Activated naive CD8-positive, alpha-beta T cell treated with anti-CD3 and anti-CD28 coated beads, Interleukin-2, amount 10 ng/mL, durations not matched to agents 7 days and 5 days (primary cell): Measurements from ENCODE around the gene NEDD4L. TPM values are rescaled to one million over a fixed set of nuclear protein-coding genes. Genes with fewer than 3 reads are reported as not detected.

ENCODE experiments used
- ATAC-seq: fragments of 150-1000 bp; cut with Tn5 transposase; one replicate; pipeline ENCODE4 v1.10.0; 2021; ENCODE audit warnings: low read depth, moderate library complexity
- POLR2A ChIA-PET: fragments of 350-600 bp; sonication (Branson Sonifier 250); formaldehyde crosslinking; loops from one replicate; lab custom pipeline; 2021; ENCODE audit warnings: antibody characterized with exemption; lab: Charles Lee
- DNase-seq: peaks from one replicate; pipeline ENCODE4 v3.0.0; 2021
- H3K27ac Mint-ChIP-seq: one replicate; pipeline ENCODE4 v1.8.0; 2022; ENCODE audit warnings: mild to moderate bottlenecking, mixed read lengths
- H3K27me3 Mint-ChIP-seq: one replicate; pipeline ENCODE4 v1.8.0; 2022; ENCODE audit warnings: mild to moderate bottlenecking, moderate library complexity, mixed read lengths
- H3K36me3 Mint-ChIP-seq: one replicate; pipeline ENCODE4 v1.8.0; 2021; ENCODE audit warnings: mild to moderate bottlenecking, mixed read lengths
- H3K4me1 Mint-ChIP-seq: one replicate; pipeline ENCODE4 v1.8.0; 2021; ENCODE audit warnings: mixed read lengths
- H3K4me3 Mint-ChIP-seq: one replicate; pipeline ENCODE4 v1.8.0; 2022; ENCODE audit warnings: mild to moderate bottlenecking, moderate library complexity, mixed read lengths
- H3K9me3 Mint-ChIP-seq: one replicate; pipeline ENCODE4 v1.8.0; 2021; ENCODE audit warnings: mixed read lengths
- total RNA-seq, 2 experiments: library from RNA; stranded (reverse); gene quantifications; one replicate each; pipeline ENCODE4 v1.2.3, GENCODE V29; 2021

Gene NEDD4L
- total RNA-seq, 2 experiments from 2014 or later, result 4.4 to 7.4 TPM

DNA sequence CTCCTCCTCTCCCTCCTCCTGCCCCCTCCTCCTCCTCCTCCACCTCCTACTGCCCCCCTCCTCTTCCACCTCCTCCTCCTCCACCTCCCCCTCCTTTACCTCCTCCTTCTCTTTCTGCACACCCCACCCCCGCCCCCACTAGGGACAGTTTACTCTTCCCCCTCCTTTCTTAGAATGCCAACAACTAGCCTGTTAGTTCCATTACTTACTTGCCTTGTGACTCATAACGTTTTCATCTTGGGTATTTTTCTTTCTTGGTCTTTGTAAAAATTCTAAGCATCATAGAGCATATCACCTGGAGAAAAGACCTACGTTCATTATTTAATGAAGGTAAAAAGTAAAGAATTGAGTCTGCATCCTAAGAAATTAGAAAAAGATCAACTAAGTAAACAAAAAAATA, 165.3 kb downstream of the NEDD4L start:
- Mint-ChIP-seq H3K27ac (no peak overlapping the region), H3K27me3 (peaks cover 14% of the 10 kb centered on the region), H3K36me3 (no peaks in the 10 kb centered on the region), H3K9me3 (peaks cover 3% of the 10 kb centered on the region), H3K4me1 (peaks cover 10% of the 10 kb centered on the region), H3K4me3 (no peak overlapping the region)
- DNase-seq (no peak), ATAC-seq (no peak)
- POLR2A ChIA-PET, result no interaction called here

DNA sequence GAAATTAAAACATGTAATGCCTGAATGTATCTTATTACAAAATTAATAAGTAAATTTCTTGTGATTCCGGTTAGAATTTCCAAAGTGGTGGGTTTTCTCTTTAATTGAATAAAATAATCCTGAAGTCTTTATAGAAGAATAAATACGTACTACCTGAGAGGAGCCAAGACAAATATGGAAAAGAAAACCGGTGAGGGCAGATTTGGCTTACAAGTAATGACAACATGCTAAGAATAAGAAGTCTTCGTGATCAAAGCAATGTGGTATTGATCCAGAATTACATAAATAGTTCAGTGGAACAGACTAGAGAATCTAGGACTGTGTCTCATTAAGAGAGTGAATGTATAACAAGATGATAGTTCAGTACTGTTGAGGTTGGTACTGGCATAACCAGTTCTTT, 167.5 kb downstream of the NEDD4L start:
- POLR2A ChIA-PET, result no interaction called here
- ATAC-seq (no peak), DNase-seq (no peak)
- Mint-ChIP-seq H3K9me3 (peaks cover 3% of the 10 kb centered on the region), H3K36me3 (no peaks in the 10 kb centered on the region), H3K4me1 (peaks cover 10% of the 10 kb centered on the region), H3K27ac (no peak overlapping the region), H3K4me3 (no peak overlapping the region), H3K27me3 (peaks cover 19% of the 10 kb centered on the region)

DNA sequence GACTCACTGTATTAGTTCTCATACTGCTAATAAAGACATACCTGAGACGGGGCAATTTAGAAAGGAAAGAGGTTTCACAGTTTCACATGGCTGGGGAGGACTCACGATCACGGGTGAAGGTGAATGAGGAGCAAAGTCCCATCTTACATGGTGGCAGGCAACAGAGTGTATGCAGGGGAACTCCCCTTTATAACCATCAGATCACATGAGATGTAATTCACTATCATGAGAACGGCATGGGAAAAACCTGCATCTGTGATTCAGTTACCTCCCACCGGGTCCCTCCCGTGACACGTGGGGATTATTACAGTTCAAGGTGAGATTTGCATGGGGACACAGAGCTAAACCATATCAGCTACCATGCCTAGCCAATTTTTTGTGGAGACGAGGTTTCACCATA, 168.2 kb downstream of the NEDD4L start:
- POLR2A ChIA-PET, result no interaction called here
- Mint-ChIP-seq H3K27me3 (peaks cover 23% of the 10 kb centered on the region), H3K4me3 (no peak overlapping the region), H3K9me3 (peaks cover 3% of the 10 kb centered on the region), H3K27ac (no peak overlapping the region), H3K4me1 (peaks cover 10% of the 10 kb centered on the region), H3K36me3 (no peaks in the 10 kb centered on the region)
- DNase-seq, result no peak
- ATAC-seq, result no peak

DNA sequence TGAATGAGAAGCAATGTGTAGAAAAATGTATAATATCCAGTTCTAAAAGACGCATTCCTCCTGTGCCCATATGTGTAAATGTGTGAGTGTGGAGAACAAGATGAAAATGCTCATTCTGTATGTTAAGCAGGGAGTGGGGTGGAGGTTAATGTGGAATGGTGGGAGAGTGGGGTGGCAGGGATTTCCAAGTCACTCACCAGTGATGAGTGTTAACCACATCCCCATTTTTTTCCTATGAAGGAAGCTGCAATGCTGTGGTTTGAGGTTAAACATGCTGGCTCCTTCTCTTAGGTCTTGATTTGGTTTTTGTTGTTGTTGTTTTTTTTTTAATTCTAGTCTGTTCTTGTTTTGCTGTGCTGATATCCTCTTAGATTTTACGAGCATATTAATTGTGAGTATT, 169.4 kb downstream of the NEDD4L start:
- H3K36me3 Mint-ChIP-seq, result no peaks in the 10 kb centered on the region
- H3K9me3 Mint-ChIP-seq, result peaks cover 3% of the 10 kb centered on the region
- peaks cover 10% of the 10 kb centered on the region for H3K4me1 Mint-ChIP-seq
- POLR2A ChIA-PET, result no interaction called here
- ATAC-seq (no peak), DNase-seq (no peak)
- H3K27me3 Mint-ChIP-seq, result peaks cover 23% of the 10 kb centered on the region
- no peak overlapping the region for H3K4me3 Mint-ChIP-seq
- no peak overlapping the region for H3K27ac Mint-ChIP-seq

DNA sequence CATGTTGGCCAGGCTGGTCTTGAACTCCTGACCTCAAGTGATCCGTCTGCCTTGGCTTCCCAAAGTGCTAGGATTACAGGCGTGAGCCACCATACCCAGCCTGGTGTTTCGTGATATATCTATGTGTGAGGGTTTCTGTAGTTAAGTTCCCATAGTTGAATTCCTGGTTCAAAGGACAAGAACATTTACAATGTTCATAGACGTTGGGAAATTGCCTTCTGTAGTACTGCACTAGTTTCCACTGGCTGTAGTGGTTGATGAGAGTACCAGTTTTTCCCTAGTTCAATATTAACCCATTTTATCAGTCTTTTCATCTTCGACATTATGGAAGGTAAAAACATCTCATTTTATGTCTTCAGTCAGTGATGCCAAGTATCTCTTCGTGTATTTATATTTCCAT, 171.0 kb downstream of the NEDD4L start:
- Mint-ChIP-seq H3K4me3 (no peak overlapping the region), H3K27ac (no peak overlapping the region), H3K4me1 (peaks cover 10% of the 10 kb centered on the region), H3K27me3 (peaks cover 21% of the 10 kb centered on the region), H3K36me3 (no peaks in the 10 kb centered on the region), H3K9me3 (peaks cover 2% of the 10 kb centered on the region)
- no peak for DNase-seq
- no peak for ATAC-seq
- POLR2A ChIA-PET, result no interaction called here

DNA sequence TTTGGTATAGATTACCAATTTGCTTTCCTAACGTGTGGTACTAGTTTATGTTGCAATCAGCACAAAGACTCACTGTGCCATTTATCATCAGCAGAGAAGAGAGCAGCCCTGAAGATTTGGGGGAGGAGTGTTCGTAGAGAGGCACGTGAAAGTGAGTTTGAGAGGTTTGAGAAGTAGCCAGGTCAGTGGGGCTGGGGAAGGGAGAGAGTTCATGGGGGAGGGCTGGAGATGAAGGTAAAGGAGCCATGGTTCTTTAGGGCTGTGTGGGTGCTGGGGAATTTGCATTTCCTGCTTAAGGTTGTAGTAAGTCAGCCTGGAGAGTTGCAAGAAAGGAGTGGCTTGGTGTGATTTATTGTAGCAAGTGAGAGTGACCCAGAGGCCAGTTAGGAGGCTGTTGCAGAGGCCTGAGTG, 172.1 kb downstream of the NEDD4L start:
- H3K4me1 Mint-ChIP-seq, result peaks cover 10% of the 10 kb centered on the region
- DNase-seq, result no peak
- no peak for ATAC-seq
- H3K27ac Mint-ChIP-seq, result no peak overlapping the region
- no peaks in the 10 kb centered on the region for H3K36me3 Mint-ChIP-seq
- H3K4me3 Mint-ChIP-seq, result no peak overlapping the region
- H3K27me3 Mint-ChIP-seq, result peaks cover 17% of the 10 kb centered on the region
- POLR2A ChIA-PET, result no interaction called here
- H3K9me3 Mint-ChIP-seq, result no peaks in the 10 kb centered on the region

DNA sequence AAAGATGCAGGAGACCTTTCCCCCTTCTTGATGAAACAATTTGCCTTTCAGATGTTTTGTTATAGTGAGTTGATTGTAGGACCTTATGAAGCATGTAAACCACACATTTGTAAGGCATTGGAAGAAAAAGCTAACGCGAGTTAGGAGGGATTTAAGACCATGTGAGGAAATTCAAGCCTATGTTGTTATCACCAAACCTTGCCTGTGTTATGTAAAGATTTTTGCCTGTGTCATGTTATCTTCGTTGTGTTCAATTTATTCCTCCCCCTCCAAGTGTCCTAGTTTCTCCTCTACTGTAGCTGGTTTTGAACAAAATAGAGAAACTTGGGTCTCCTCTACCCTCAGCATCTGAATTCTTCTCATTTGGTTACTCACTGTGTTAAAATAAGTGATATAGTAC, 173.0 kb downstream of the NEDD4L start:
- DNase-seq, result no peak
- H3K27ac Mint-ChIP-seq, result no peak overlapping the region
- no peaks in the 10 kb centered on the region for H3K36me3 Mint-ChIP-seq
- ATAC-seq, result no peak
- H3K27me3 Mint-ChIP-seq, result peaks cover 12% of the 10 kb centered on the region
- POLR2A ChIA-PET, result no interaction called here
- H3K4me1 Mint-ChIP-seq, result peaks cover 10% of the 10 kb centered on the region
- H3K9me3 Mint-ChIP-seq, result no peaks in the 10 kb centered on the region
- no peak overlapping the region for H3K4me3 Mint-ChIP-seq

DNA sequence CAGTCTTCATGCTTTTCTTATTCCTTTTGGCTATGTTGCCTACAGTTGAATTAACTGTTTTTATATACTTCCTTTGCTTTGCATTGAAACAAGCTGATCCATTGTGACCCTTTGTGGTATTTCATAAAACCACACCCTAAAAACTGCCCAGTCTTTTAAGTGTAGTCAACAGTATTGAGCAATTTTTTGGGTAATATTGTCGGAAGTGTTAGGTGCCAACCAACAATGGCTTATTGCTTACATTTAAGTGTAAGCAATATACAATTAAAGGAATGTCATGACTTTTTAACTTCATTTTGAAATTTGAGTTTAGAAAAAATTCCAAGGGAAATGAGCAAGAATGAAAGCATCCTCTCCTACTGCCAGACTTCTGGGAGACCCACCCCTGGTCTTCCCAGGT, 174.1 kb downstream of the NEDD4L start:
- Mint-ChIP-seq H3K27me3 (peaks cover 12% of the 10 kb centered on the region), H3K4me1 (peaks cover 10% of the 10 kb centered on the region), H3K4me3 (no peak overlapping the region), H3K36me3 (no peaks in the 10 kb centered on the region), H3K27ac (no peak overlapping the region), H3K9me3 (no peaks in the 10 kb centered on the region)
- ATAC-seq (no peak), DNase-seq (no peak)
- POLR2A ChIA-PET, result no interaction called here

DNA sequence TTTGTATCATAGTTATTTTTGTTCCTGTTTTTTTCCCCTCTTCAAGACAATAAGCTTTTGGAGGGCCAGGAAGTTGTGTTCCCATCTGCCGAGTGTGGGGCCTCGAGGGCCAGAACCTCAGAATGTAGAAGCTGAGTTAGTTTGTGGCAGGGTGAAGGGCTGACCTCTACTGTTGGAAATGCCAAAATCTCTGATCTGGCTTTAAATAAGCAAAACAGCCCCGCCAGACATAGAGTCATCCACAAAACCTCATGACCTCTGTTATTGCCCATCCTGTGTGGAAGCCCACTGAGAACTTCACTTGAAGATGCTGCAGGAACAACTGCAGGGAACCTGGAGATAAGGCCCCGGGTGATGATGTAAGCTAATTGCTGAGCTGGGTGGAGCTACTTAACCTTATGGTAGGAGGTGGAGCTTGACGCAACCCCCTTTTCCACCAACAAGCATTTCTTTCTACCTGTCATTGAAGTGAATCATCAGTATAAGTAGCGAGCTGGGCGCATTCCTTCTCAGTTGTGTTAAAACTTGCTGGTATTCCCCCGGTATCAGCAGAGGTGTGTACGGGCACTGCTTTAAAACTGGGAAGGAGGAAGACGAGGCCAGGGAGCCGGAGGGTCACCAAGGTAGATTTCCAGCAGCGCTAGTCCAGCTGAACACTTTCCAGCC, 177.2 kb downstream of the NEDD4L start:
- Mint-ChIP-seq H3K27me3 (peaks cover 7% of the 10 kb centered on the region), H3K27ac (no peak overlapping the region), H3K9me3 (no peaks in the 10 kb centered on the region), H3K36me3 (no peaks in the 10 kb centered on the region), H3K4me3 (no peak overlapping the region), H3K4me1 (peaks cover 1% of the 10 kb centered on the region)
- no peak for DNase-seq
- no peak for ATAC-seq
- POLR2A ChIA-PET, result no interaction called here

DNA sequence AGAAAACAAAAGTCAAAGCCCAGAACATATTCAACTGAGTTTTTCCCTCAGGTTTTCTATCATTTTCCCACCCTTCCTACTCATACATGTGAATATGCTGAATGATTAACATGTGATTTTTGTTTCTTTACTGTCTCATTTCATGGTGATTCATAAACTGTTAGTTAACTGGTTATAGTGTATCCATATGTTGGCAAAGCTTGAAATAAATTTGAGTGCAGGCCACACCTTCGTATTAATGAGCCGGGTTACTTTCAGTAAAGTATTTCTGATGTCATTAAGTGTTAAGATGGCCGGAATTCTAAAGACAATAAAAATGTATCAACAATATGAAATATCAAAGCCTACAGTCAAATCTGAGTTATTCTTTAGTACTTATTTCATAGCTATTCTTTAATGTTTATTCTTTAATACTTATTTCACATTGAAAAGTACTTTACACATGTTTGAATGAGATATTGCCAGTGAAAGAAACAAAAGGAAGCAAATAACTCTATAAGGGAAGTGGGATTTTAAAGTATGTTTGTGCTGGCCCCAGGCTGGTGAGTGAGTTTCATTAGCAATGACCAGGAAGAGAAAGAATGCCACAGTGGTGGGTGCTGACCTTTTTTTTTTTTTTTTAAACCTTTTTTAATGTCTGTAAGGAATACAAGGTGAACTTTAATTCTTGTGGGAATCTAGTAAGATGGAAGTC, 178.6 kb downstream of the NEDD4L start:
- H3K4me3 Mint-ChIP-seq, result no peak overlapping the region
- no peaks in the 10 kb centered on the region for H3K36me3 Mint-ChIP-seq
- POLR2A ChIA-PET, result no interaction called here
- ATAC-seq (no peak), DNase-seq (no peak)
- no peak overlapping the region for H3K27ac Mint-ChIP-seq
- no peaks in the 10 kb centered on the region for H3K9me3 Mint-ChIP-seq
- H3K4me1 Mint-ChIP-seq, result no peaks in the 10 kb centered on the region
- H3K27me3 Mint-ChIP-seq, result no peaks in the 10 kb centered on the region

DNA sequence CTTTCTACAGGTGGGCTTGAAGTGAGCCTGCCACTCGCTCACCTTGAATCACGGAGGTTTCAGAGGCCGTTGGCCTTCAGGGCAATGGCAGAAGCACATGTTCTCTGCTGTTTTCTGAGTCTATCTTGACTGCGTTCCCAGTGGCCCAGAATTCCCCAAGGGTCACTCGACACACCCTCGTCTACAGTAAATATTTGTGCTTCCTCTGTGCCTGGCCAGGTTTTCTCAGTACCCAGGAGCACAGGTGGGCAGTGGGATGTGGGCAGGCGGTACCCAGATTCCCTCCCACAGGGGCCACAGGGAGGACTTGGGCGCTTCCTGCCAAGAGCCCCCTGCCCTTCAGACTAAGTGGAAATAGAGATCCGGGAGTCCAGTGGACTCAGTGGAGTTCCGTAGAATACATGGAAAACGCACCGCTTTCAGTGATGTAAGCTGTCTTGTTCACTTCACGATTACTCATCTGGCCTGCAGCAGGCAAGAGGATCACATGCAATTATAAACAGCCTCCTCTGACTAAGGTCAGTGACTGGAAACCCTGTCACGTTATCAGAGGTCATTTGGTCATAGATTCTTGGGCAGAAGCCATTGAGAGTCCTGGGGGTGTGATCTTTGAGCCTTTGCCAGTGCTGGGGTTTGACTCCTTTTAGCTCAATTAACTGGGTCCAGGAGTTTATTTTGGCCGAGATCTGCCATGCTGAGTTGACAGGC, 179.8 kb downstream of the NEDD4L start:
- Mint-ChIP-seq H3K27ac (no peak overlapping the region), H3K36me3 (no peaks in the 10 kb centered on the region), H3K4me1 (no peaks in the 10 kb centered on the region), H3K9me3 (no peaks in the 10 kb centered on the region), H3K27me3 (no peaks in the 10 kb centered on the region), H3K4me3 (no peak overlapping the region)
- POLR2A ChIA-PET, result no interaction called here
- ATAC-seq, result no peak
- DNase-seq, result no peak

DNA sequence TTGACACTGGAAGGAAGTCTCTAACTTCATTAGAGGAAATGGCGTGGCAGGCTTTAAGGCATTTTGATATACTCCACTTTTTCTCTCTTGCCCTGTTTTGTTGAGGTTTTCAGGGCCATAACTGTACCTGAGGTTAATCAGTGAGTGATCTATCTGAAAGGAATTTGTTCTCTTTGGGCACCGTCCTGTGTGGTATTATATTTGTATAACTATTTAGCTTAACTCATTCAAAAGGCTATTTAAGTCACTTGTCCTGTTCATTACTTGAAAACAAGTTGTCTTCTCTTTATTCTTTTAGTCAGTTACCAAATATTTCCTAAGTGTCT, 180.4 kb downstream of the NEDD4L start:
- Mint-ChIP-seq H3K27me3 (no peaks in the 10 kb centered on the region), H3K9me3 (no peaks in the 10 kb centered on the region), H3K4me3 (no peak overlapping the region), H3K36me3 (no peaks in the 10 kb centered on the region), H3K4me1 (no peaks in the 10 kb centered on the region), H3K27ac (no peak overlapping the region)
- DNase-seq (no peak), ATAC-seq (no peak)
- POLR2A ChIA-PET, result no interaction called here

DNA sequence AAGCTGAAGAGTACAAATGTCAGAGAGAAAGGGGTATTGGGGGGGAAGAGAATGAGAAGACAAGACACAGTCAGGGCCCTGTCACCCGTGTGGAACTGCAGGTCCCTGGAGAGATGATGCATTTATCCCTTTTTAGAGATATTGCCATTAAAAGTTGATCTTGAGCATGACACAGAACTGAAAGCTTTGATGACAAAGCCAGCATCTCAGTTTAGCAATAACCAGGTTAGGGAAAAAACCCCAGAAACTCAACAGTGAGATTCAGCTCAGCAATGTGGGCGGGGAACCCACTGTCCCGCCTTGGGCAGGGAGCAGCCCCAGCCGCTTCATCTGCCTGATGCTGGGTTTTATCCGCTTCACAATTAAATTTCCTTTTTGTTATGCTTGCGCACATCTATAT, 181.1 kb downstream of the NEDD4L start:
- Mint-ChIP-seq H3K27ac (no peak overlapping the region), H3K4me1 (no peaks in the 10 kb centered on the region), H3K36me3 (no peaks in the 10 kb centered on the region), H3K27me3 (no peaks in the 10 kb centered on the region), H3K4me3 (no peak overlapping the region), H3K9me3 (no peaks in the 10 kb centered on the region)
- DNase-seq, result no peak
- ATAC-seq, result no peak
- POLR2A ChIA-PET, result no interaction called here

DNA sequence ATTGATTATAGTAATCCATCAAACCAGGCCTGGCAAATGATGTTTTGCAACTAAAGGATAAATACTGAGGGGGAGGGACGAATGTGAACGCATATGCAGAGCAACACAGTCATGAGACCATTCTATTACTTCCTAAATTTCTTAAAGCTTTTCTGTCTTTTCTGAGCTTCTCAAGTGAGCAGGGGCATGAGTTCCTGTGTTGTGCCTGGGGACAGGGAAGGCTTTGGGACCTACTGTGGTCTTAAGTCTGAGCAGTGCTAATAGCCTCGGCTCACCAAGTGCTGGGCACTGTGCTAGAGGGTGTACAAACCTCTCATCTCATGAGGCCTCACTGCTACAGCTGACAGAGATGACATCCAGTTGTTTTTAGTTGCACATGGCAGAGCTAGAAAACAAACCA, 182.4 kb downstream of the NEDD4L start:
- POLR2A ChIA-PET, result interaction anchor here (0.5 kb wide), 1 partner anchor 19 kb away, joined by 4 read pairs; no protein-coding TSS in a partner anchor

More for the DNA sequence above, 182.4 kb downstream of the NEDD4L start:
- Mint-ChIP-seq H3K27me3 (no peaks in the 10 kb centered on the region), H3K4me3 (no peak overlapping the region), H3K36me3 (no peaks in the 10 kb centered on the region), H3K27ac (no peak overlapping the region), H3K9me3 (no peaks in the 10 kb centered on the region), H3K4me1 (no peaks in the 10 kb centered on the region)
- no peak for DNase-seq
- no peak for ATAC-seq
